HG03457 (cell line): ENCODE results near the gene NFATC1.

Experiments
- ATAC-seq: cut with Tn5 transposase; IDR thresholded peaks from one replicate; pipeline ENCODE4 v1.9.1; 2021; ENCODE audit warnings: moderate number of reproducible peaks; ENCODE audit not compliant: unreplicated experiment

The NFATC1 gene

DNA sequence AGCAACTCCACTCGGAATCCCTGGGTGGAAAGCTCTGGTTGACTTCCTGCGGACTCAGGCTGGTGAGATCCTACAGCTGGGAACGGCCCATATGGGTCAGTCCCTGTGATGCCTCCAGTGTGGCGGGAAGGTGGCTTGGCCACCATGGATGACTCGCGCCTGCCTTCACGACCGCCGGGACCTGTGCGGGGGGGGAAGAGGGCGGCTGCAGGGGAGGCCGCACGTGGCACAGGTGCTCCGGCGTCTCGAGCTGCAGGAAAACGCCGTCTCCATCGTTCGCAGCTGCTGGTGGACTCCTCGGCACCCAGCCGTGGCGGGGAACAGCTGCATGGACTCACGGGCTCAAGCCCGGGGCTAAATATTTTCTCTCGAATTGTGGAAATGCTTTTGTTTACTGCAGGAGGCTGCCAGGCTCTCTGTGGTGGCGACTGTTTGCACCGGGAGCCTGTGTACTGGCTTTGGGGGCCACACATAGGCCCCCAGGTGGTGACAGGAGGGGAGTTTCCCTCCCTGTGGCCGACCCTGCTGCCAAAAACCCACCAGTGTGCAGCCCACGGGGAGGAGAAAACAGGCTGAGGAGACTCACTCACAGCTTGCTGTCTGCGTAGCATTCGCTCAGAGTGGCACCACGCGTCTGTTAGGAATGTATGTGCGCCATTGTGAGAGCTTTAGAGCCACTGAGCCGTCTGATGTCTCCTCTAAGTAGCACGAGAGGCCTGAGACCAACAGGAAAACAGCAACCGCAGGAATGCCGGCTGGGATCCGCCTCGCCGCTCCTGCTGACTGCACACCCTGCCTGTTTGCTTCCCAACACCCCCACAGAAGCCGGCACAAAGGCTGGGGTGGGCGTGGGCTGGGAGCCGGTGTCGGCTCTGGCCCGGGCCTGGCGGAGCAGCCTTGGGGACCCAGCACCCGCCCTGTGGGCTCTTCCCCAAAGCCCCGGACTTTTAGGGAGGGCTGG is 89.2 kb downstream of the NFATC1 start:
- ATAC-seq: no peak

GRCh38 chr18:79485788-79486355 is 90.1 kb downstream of the NFATC1 start:
- no peak for ATAC-seq

DNA sequence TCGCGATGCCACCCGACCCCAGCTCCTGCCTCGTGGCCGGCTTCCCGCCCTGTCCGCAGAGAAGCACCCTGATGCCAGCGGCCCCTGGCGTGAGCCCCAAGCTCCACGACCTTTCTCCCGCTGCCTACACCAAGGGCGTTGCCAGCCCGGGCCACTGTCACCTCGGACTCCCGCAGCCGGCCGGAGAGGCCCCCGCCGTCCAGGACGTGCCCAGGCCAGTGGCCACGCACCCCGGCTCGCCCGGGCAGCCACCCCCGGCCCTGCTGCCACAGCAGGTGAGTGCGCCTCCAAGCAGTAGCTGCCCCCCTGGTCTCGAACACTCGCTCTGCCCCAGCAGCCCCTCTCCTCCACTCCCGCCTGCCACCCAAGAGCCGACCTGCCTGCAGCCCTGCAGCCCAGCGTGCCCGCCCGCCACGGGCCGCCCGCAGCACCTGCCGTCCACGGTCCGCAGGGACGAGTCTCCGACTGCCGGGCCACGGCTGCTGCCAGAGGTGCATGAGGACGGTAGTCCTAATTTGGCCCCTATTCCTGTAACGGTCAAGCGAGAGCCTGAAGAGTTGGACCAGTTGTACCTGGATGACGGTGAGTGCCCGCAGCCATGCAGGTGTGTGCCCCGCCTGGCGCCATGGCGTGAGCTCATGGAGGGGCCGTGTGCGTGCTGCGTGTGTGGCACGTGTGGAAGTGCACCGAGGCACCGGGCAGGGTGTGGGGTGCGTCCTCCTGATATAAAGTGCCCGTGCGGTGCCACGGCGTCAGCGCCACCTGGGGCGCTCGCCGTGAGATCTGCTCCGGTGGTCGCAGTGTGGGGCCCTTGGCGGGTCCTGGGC is 90.8 kb downstream of the NFATC1 start:
- ATAC-seq: no peak

DNA sequence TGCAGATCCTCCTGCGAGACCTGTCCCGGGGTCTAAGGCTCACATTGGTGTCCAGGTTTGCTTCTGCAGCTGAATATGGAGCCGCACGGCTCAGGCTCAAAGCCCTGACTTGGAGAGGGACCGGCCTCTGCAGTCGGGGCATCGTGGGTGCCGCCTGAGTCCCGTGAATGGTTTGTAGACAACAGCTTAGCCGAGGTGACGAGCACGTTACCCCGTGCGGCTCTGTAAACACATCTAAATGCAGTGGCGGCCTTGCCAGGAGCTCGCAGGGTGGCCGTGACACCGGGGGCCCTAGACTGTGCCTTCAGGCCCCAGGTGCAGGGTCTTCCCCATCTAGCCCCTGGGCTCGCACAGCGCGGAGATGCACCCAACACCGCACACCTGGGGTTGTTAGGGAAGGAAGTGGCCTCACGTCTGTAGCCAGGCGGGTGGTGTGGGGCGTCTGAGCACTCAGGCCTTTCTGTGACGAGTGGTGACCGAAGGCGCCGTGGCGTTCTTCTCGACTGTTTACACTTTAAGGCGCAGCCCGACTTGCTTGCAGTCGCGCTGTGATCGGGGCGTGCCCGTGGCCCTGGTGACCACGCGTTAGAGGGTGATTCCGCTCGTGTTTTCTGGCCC is 91.6 kb downstream of the NFATC1 start:
- ATAC-seq: no peak

DNA sequence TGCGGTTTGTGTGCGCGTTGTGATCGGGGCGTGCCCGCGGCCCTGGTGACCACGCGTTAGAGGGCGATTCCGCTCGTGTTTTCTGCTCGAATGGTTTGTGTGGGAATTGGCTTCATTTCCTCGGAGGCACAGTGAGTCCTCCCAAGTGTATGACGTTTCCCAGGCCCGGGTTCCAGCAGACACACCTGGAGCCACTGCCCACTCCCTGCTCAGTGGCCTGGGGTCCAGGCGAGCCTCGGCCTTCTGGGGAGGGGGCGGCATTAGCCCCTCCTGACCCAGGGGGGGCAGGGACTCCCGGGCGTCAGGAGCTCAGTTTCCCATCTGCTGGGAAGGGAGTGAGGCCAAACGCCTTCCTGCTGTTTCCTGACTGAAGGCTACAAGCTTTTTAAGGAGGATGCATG is 92.1 kb downstream of the NFATC1 start:
- no peak for ATAC-seq

GRCh38 chr18:79488311-79489050 is 92.8 kb downstream of the NFATC1 start:
- ATAC-seq: no peak

GRCh38 chr18:79489051-79489898 is 93.5 kb downstream of the NFATC1 start:
- ATAC-seq: no peak

DNA sequence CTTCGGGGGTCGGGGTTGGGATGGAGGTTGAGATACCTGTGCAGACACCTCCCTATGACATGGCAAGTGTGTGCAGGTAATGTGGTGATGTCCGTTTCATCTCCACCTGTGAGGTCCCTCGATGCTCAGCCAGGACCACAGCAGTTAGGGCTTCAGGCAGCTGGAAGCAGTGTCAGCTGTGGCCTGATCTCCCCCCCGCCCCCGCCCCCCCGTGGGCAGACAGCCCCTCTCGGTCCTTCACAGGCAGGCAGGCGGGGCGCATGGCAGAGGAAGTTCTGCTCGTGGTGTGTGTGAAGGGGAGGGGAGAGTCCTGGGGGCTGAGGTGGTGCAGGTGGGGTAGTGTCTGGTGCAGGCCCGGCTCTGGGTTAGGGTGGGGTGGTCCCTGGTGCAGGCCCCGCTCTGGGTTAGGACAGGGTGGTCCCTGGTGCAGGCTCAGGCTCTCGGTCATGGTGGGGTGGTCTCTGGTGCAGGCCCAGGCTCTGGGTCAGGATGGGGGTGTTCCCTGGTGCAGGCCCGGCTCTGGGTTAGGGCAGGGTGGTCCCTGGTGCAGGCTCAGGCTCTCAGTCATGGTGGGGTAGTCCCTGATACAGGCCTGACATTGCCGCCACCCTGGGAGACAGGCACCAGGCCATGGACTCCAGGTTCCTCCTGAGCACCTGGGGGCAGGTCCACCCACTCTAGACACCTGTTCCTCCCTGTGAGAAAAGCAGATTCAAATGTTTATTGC is 94.3 kb downstream of the NFATC1 start:
- ATAC-seq: no peak

GRCh38 chr18:79490626-79491041 is 94.9 kb downstream of the NFATC1 start:
- ATAC-seq: no peak

DNA sequence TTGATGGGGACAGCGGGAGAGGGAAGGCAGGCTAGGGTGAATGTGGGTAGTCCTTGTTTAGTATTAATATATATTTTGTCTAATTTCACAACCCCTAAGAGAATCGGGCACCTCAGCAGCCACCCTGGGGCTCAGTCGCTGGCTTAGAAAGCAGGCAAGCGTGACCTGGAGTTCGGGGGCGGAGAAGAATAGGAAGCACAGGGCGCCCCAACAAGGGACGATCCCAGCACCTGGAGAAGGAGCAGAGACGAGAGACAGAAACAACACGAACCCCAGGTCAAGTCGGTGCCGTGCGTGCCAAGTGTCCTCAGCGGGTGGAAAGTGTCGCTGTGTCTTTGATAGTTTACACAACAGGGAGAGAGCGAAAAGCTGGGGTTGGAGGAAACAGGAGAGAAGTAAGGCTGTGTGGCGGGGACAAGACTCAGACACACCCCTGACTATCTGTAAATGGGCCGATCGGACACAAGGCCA is 95.4 kb downstream of the NFATC1 start:
- no peak for ATAC-seq

DNA sequence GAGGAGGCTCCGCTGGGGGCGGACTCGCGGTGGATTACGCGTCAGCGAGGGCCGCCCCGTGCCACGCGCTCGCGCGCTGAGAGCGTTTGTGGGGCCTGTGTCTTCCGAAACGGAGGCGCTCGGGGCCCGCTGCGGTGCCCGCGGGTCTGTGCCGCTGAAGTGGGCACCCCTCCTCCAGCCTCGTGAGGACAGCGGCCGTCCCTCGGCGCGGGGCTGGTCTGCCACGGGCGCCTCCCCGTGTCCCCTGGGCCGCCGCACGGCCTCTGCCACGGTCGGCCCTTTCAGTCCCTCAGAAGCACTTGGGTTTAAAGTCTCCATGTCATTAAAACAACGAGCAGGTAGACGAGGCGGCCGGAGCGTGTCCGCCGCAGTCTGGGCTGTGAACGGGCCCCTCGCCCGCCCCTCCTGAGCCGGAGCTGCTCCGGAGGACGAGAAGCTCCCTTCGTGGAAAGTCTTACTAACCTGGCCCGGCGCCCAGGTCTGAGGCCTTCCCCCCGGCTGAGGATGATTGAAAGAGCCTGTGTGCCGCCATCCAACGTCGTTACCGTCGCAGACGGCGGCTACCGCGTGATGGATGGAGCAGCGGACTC is 97.6 kb downstream of the NFATC1 start:
- no peak for ATAC-seq

GRCh38 chr18:79493801-79494211 is 98.1 kb downstream of the NFATC1 start:
- no peak for ATAC-seq

DNA sequence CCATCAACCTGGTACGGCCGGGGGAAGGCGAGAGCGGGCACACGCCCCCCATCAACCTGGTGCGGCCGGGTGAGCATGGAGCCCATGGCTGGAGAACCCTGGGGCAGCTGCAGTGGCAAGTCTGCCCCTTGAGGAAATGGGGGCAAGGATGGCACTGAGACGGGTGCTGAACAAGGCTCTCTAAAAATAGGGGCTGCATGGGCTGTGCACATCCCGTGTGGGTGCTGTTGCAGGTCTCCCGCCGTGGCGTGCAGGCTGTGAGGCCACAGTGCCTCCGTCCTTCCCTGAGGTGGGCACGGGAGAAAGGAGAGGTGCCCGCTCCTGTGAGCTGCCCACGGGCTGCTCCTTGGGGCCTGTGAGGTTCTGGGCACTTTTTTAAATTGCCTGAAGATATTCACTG is 99.2 kb downstream of the NFATC1 start:
- ATAC-seq: no peak

- ATAC-seq: no peak
Observed at GRCh38 chr18:79495591-79496071, 99.9 kb downstream of the NFATC1 start.

GRCh38 chr18:79496237-79496977 is 100.7 kb downstream of the NFATC1 start:
- no peak for ATAC-seq

- ATAC-seq: peak; percentile 38
Observed at GRCh38 chr18:79496978-79497637, 101.4 kb downstream of the NFATC1 start.

GRCh38 chr18:79497638-79498081 is 101.9 kb downstream of the NFATC1 start:
- ATAC-seq: peak; percentile 96
